Coronary artery (tissue), 2 donors: Measurements from ENCODE around the gene TBL1X.
"Not testable (repeated sequence)": the region's sequence is repeated elsewhere in the genome, so short reads cannot be mapped to it uniquely, and the experiment has no call there.

Experiments
- DNase-seq: peaks from one replicate; pipeline ENCODE4 v3.0.0-alpha.2; 2017; ENCODE audit warnings: low spot score
- H3K27ac ChIP-seq, 2 donors: fragments of 200-600 bp; sonication (generic); one replicate each; pipeline ENCODE4 v1.5.1; 2016 to 2019
- H3K4me3 ChIP-seq: fragments of 200-600 bp; sonication (generic); 2 replicates; pipeline ENCODE4 v1.5.1; 2016; ENCODE audit warnings: mild to moderate bottlenecking, moderate library complexity
- CTCF ChIP-seq: fragments of 200-600 bp; sonication (generic); IDR thresholded peaks from one replicate; pipeline ENCODE4 v1.5.1; 2019; ENCODE audit warnings: antibody characterized with exemption

TBL1X gene

GRCh38 chrX:9431281-9431680, 33.6 kb upstream of the TBL1X start:
- H3K27ac ChIP-seq, result no peak overlapping the region
- TF ChIP-seq CTCF, result no peak
- no peak overlapping the region for H3K4me3 ChIP-seq
- DNase-seq, result no peak

GRCh38 chrX:9433596-9433995, 31.3 kb upstream of the TBL1X start:
- no peak for TF ChIP-seq CTCF
- no peak overlapping the region for H3K27ac ChIP-seq
- H3K4me3 ChIP-seq, result no peak overlapping the region
- DNase-seq, result no peak

GRCh38 chrX:9434051-9434550, 30.8 kb upstream of the TBL1X start:
- TF ChIP-seq CTCF, result no peak
- Histone ChIP-seq H3K4me3 (no peak overlapping the region), H3K27ac (no peak overlapping the region)
- DNase-seq, result no peak

- H3K27ac ChIP-seq, H3K4me3 ChIP-seq, DNase-seq: not testable (repeated sequence)
These were observed 29.8 kb upstream of the TBL1X start for GRCh38 chrX:9435086-9435485.

GRCh38 chrX:9436812-9437211, 28.0 kb upstream of the TBL1X start:
- H3K27ac ChIP-seq, result no peak overlapping the region
- H3K4me3 ChIP-seq, result no peak overlapping the region
- TF ChIP-seq CTCF, result no peak
- DNase-seq, result no peak

- no peak for DNase-seq
- no peak for TF ChIP-seq CTCF
- Histone ChIP-seq H3K27ac (no peak overlapping the region), H3K4me3 (no peak overlapping the region)
These were observed 25.8 kb upstream of the TBL1X start for GRCh38 chrX:9438933-9439494.

- H3K27ac ChIP-seq, result peak overlapping the region in 1 of 2 donors; percentile 69
- TF ChIP-seq CTCF, result no peak
- H3K4me3 ChIP-seq, result no peak overlapping the region
- DNase-seq, result no peak
These were observed 24.6 kb upstream of the TBL1X start for GRCh38 chrX:9440116-9440844.
